ENCODE data around the gene KCNQ1.
"Not testable (repeated sequence)": the region's sequence is repeated elsewhere in the genome, so short reads cannot be mapped to it uniquely, and the experiment has no call there.

KCNQ1 gene

DNA sequence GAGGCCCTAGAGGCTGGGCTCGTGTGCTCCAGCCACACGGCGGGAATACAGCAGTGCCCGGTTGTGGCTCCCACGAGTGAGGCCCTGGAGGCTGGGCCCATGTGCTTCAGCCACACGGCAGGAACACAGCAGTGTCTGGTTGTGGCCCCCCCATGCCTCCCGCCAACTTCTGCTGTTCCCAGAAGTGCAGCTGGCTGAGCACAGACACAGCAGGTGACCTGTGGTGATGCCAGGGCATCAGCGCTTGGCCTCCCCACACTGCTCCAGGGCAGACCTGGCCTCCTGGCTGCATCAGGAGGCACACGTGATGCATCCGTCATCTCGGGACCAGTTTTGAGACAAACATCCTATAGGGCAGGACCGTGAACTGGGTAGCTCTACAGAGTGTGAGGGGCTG, 144.7 kb downstream of the KCNQ1 start:
- DNase-seq (ENCODE audit: low read depth, low spot score): no peak
- no peak overlapping the region for H3K4me3 ChIP-seq (ENCODE audit: low read length)

DNA sequence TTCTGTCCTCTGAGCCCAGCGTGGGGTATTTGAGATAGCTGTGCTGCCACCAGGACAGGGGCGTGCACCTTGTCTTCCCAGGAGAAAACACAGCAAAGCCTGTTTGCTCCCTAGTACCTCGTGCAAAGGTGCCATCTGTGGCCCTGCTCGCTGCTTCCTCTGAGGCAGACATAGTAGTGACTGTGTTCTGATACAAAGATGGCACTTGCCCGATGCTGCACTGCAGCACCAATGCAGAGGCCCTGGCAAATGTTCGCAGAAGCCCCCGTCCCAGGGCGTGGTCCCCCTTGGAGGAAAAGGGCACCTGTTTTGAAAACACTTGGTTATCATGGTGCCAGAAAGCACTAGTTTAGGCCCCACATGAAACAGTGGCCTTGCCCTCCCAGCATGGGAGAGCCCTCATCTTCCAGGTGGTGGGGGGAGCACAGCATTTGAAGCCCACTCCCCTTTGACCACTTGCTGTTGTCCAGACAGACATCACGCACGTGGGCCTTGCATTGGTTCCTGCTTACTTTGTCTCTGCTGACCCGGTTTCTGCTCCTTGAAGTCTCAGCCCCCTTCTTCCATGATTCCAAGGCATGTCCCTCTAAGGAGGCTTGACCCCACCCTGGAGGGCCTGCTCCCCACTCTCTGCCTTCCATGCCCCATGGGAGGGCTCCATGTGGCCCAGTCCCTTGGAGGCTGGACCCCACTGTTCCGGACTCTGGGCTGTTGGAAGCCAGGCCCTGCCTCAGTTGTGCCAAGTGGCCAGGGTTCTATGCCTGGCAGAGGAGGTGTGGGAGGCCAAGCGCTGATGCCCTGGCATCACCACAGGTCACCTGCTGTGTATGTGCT, 145.5 kb downstream of the KCNQ1 start:
- H3K4me3 ChIP-seq (ENCODE audit: low read length): no peak overlapping the region
- no peak for DNase-seq (ENCODE audit: low read depth, low spot score)

DNA sequence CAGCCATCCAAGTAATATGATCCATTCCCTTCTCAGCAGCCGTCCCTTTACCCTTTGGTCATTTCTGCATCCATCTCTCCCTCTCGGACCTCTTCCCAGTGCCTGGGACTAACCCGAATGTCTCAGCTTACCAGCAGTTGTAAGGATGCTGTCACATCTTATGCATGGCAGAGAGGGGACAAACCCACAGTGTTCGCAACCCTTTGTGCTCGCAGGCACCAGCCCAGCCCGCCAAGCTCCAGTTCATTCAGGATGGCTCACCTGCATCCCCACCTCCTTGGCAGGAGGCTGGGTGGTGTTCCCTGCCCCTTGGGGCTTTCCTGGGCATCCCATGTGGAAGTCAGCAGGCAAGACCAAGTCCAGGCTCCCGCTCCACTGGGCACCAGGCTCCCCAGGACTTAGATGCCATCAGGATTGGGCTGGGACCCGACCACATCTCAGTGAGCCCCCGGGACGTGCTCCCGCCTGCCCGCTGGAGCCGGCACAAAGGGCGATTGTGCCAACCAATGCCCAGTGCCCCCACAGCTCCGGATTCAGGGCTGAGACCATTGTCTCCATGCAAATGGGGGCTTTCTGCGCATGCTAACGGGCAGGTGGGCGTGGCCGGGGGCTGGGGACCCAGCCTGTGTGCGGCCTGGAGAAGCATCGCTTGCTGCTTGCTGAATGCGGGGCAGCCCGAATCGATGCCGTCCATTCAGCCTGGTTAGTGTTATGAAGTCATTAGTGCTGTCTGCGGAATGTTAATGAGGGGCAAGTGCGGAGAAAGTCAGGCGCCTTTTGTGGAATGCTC, 146.4 kb downstream of the KCNQ1 start:
- H3K4me3 ChIP-seq (ENCODE audit: low read length): no peak overlapping the region
- DNase-seq (ENCODE audit: low read depth, low spot score): no peak

DNA sequence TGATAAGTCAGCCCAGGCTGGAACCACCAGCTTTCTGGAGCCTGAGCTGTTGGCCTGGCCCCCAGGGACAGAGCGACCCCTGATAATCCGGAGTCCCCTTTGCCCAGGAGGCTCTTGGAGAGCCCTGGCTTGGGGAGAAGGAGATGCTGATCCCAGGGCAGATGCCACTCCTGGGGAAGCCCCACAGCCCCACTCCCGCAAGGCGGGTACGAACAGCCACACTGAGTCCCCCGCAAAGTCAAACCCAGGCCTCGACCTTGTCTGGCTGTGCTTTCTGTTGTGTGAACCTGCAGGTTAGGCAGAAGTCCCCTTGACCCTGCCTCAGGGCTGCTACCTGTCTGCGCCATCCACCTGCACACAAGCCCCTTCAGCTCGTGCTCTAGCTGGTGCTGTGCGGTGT, 147.0 kb downstream of the KCNQ1 start:
- no peak overlapping the region for H3K4me3 ChIP-seq (ENCODE audit: low read length)
- no peak for DNase-seq (ENCODE audit: low read depth, low spot score)

DNA sequence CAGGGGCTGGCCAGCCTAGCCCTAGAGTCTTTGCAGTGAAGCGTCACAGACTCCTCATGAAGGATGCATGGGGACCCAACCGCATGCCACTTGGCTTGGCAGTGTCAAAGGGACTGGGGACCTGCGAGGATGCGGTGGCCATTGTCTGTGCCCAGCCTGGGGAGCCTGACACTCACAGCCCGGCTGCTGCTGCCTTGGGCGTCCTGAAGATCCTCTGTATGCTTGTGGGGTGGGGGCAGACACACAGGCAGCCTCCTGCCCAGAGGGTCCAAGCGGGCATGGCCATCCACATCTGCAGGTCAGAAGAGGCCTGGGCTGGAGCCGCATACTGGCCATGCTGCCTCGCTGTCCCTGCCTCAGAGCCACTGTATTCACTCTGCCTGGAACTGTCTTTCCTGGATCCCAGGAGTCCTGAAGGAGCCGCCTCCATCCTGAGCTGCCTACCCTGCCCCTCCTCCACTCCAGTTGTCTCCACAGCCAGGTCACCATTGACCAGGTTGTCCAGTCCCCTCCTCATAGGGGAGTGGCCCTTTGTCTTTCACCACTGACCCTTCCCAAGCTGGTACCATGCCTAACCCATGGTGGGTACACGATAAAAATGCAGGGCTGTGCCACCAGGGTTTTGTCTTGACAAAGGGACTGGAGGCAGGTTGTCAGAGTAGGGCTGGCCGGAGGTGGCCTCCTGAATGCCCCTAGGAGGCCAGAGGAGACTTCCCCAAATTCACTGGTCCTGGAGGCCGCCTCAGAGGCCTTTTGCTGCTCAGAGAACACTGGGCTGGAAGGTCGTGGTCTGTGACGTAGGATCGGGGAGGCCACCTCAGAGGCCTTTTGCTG, 148.0 kb downstream of the KCNQ1 start:
- DNase-seq (ENCODE audit: low read depth, low spot score): no peak
- no peak overlapping the region for H3K4me3 ChIP-seq (ENCODE audit: low read length)

DNA sequence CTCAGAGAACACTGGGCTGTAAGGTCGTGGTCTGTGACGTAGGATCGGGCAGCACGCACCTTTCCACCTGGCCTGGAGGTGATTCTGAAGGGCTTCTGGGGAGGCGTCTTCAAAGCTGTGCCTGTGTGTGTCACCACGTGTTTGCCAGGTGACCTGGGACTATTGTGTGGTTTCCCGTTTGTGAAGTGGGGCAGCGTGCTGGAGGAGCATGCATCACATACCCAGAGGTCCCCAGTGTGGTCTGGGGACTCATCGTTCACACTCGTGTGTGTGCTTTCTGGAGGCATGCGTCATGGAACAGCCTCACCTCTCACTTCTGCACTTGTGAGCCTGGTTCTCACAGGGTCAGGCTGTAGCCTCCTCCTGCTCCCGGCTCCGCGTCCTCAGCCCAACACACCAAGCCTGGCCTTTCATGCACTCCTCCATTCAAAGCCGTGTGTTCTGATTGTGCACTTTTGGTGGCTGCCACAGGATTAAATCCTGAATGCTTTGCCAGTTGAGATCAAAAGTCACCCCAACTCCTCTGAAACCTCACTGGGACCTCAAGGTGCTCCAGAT, 148.7 kb downstream of the KCNQ1 start:
- DNase-seq (ENCODE audit: low read depth, low spot score): no peak
- no peak overlapping the region for H3K4me3 ChIP-seq (ENCODE audit: low read length)

DNA sequence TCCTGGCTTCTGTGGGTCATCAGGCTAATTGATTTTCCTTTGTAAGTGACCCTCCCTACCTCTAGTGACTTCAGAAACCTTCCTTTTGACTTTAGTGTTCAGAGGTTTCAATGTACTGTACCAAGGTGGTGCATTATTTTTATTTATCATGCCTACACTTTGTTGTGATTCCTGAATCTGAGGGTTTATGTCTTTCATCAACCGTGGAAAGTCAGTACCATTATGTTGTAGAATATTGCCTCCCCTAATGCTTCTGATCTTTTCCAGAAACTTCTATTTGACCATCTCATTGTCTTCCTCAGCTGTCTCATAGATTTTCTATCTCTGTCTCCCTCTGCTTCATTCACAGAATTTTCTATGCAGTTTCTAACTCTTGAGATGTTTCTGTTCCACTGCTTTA, 149.5 kb downstream of the KCNQ1 start:
- H3K4me3 ChIP-seq (ENCODE audit: low read length): no peak overlapping the region
- no peak for DNase-seq (ENCODE audit: low read depth, low spot score)

GRCh38 chr11:2595204-2595603, 150.4 kb downstream of the KCNQ1 start:
- no peak for DNase-seq (ENCODE audit: low read depth, low spot score)
- no peak overlapping the region for H3K4me3 ChIP-seq (ENCODE audit: low read length)

- no peak overlapping the region for H3K4me3 ChIP-seq (ENCODE audit: low read length)
- no peak for DNase-seq (ENCODE audit: low read depth, low spot score)
Observed at GRCh38 chr11:2599561-2600189, 154.9 kb downstream of the KCNQ1 start.

DNA sequence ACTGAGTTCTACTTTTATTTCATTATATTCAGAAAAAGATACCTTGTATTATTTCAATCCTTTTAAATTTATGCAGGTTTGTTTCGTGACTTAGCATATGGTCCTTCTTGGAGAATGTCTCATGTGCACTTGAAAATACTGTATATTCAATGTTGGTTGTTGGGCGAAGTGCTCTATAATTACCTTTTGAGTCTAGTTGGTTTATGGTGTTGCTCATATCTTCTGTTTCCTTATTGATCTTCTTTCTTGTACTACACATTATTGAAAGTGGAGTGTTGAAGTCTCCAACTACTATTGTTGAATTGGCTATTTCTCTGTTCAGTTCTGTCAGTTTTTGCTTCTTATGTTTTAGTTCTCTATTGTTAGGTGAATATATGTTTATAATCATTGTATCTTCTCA, 164.5 kb downstream of the KCNQ1 start:
- no peak for DNase-seq (ENCODE audit: low read depth, low spot score)
- no peak overlapping the region for H3K4me3 ChIP-seq (ENCODE audit: low read length)

GRCh38 chr11:2612884-2613571, 168.2 kb downstream of the KCNQ1 start:
- no peak overlapping the region for H3K4me3 ChIP-seq (ENCODE audit: low read length)
- no peak for DNase-seq (ENCODE audit: low read depth, low spot score)

GRCh38 chr11:2621894-2622293, 177.1 kb downstream of the KCNQ1 start:
- H3K4me3 ChIP-seq (ENCODE audit: low read length): no peak overlapping the region
- no peak for DNase-seq (ENCODE audit: low read depth, low spot score)

GRCh38 chr11:2625183-2625582, 180.4 kb downstream of the KCNQ1 start:
- DNase-seq (ENCODE audit: low read depth, low spot score): no peak
- H3K4me3 ChIP-seq (ENCODE audit: low read length): no peak overlapping the region

DNA sequence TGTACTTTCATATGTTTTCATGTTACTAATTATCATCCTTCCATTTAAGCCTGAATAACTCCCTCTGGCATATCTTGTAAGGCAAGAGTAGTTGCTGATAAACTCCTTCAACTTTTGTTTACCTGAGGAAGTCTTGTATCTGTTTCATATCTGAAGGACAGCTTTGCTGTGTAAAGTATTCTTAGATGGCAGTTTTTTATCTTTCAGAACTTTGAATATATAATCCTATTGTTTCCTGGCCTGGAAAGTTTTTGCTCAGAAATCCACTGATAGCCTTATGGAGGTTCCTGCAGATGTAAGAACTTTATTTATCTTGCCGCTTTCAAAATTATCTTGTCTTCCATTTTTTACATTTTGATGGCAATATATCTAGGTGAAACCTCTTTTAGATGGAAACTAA, 185.9 kb downstream of the KCNQ1 start:
- H3K4me3 ChIP-seq (ENCODE audit: low read length): no peak overlapping the region
- DNase-seq (ENCODE audit: low read depth, low spot score): no peak

GRCh38 chr11:2631161-2631560, 186.4 kb downstream of the KCNQ1 start:
- DNase-seq (ENCODE audit: low read depth, low spot score): no peak
- H3K4me3 ChIP-seq (ENCODE audit: low read length): no peak overlapping the region

DNA sequence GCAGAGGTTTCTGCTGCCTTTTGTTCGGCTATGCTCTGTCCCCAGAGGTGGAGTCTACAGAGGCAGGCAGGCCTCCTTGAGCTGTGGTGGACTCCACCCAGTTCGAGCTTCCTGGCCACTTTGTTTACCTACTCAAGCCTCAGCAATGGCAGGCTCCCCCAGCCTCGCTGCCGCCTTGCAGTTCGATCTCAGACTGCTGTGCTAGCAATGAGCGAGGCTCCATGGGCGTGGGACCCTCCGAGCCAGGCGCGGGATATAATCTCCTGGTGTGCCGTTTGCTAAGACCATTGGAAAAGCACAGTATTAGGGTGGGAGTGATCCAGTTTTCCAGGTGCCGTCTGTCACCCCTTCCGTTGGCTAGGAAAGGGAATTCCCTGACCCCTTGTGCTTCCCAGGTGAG, 195.0 kb downstream of the KCNQ1 start:
- H3K4me3 ChIP-seq (ENCODE audit: low read length); DNase-seq (ENCODE audit: low read depth, low spot score): not testable (repeated sequence)

GRCh38 chr11:2641623-2642022, 196.8 kb downstream of the KCNQ1 start:
- DNase-seq (ENCODE audit: low read depth, low spot score): no peak
- H3K4me3 ChIP-seq (ENCODE audit: low read length): no peak overlapping the region

DNA sequence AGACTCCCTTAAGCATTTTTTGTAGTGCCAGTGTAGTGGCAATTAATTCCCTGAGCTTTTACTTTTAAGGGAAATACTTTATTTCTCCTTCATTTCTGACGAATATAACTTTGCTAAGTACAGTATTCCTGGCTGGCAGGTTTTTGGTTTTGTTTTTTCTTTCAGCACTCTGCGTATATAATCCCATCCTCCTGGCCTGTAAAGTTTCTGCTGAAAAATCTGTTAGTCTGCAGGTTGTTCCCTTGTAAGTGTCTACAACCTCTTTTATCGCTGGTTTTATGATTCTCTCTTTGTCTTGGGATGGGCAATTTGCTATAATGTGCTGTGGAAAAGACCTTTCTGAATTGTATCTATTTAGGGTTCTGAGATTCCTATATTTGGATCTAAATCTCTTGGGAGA, 198.9 kb downstream of the KCNQ1 start:
- no peak overlapping the region for H3K4me3 ChIP-seq (ENCODE audit: low read length)

More for the DNA sequence above, 198.9 kb downstream of the KCNQ1 start:
- DNase-seq (ENCODE audit: low read depth, low spot score): no peak
